HUDEP-2 (cell line): Measurements from ENCODE around the gene ARHGEF12.

ENCODE experiments used
- DNase-seq, 76 experiments: peaks; one replicate each; lab custom pipeline; 2025; ENCODE audit not compliant: unreplicated experiment in 76 of 76; lab: John Stamatoyannopoulos, UW

ARHGEF12 gene

GRCh38 chr11:120513436-120514315, 177.5 kb downstream of the ARHGEF12 start:
- no peak for DNase-seq

- no peak for DNase-seq
These were observed 178.4 kb downstream of the ARHGEF12 start for GRCh38 chr11:120514541-120515121.

- DNase-seq, result no peak
These were observed 179.0 kb downstream of the ARHGEF12 start for GRCh38 chr11:120515186-120515723.

GRCh38 chr11:120516461-120517389, 180.5 kb downstream of the ARHGEF12 start:
- no peak for DNase-seq

GRCh38 chr11:120517390-120517761, 181.2 kb downstream of the ARHGEF12 start:
- no peak for DNase-seq

GRCh38 chr11:120517801-120518291, 181.6 kb downstream of the ARHGEF12 start:
- no peak for DNase-seq

DNA sequence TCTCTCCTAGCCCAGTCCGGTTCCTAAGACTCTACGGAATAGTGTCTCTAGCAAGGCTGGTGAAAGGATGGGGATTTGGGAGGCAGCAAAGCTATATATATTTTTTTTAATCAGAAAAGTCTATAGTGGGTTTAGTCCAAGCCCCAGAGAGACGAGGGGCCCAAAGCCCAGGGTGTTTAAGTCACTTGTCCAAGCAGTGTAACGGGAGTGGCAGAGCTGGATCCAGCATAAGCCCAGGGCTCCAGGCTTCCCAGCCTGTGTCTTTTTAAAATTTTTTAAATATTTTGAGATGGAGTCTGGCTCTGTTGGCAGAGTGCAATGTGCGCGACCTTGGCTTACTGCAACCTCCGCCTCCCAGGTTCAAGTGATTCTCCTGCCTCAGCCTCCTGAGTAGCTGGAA, 182.1 kb downstream of the ARHGEF12 start:
- DNase-seq, result no peak

DNA sequence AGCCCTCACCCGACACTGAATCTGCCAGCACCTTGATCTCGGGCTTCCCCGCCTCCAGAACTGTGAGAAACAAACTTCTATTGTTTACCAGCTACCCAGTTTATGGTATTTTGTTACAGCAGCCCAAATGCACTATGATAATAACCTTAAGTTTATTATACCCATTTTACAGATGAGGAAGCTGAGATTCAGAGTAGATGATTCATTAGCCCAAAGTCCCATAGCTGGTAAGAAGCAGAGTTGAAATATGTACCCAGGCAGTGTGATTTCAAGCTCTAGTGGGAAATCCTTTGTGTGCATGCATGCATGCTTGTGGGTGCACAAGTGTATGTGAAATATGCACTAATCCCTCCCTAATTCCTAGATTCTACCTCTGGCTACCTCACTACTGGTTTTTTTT, 183.3 kb downstream of the ARHGEF12 start:
- no peak for DNase-seq

GRCh38 chr11:120520091-120520822, 184.0 kb downstream of the ARHGEF12 start:
- no peak for DNase-seq

- DNase-seq, result no peak
These were observed 185.0 kb downstream of the ARHGEF12 start for GRCh38 chr11:120521176-120521575.

- no peak for DNase-seq
These were observed 185.8 kb downstream of the ARHGEF12 start for GRCh38 chr11:120522021-120522420.

DNA sequence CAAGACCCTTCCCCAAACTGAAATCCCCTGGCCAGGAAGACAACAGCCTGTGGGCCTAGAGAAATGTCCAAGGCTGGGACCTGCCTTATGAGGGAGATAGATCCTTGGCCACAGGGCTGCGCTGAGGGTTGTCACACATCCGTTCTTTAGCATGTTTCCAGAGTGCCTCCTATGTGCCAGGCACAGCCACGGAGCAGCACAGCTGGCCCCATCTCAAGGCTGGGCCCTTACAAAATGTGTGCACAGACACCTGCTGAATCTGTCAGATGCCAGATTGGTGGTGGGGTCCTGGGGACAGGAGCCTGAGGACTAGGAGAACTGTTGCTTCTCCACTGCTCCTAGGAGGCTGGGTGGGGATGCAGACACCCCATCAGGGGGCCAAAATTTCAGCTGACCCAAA, 186.5 kb downstream of the ARHGEF12 start:
- no peak for DNase-seq

GRCh38 chr11:120523196-120523595, 187.0 kb downstream of the ARHGEF12 start:
- no peak for DNase-seq

DNA sequence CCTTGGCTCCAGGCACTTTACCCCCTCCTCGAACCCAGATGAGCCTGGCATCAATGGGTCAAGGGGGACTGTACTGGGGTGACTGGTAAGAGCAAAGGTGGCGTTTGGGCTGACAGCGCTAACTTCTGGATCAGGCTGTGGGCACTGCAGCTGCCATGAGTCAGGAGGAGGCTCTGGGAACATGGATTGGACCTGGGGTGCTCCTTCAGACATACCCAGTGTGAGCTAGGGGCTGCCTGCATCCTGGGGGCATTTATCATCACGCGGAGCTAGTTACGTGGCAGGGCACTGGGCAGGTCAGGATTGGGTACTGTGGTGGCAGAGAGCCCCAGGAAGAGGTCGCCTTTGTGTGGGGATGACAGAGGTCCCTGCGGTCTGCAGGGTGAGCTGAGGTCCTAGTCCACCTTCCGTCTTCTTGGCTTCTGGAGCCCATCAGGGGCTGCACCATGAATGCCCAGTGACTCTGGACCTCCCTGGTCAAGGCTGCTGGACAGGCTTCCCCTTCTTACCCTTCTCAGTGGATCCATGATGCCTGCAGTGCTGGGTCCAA, 188.4 kb downstream of the ARHGEF12 start:
- DNase-seq, result no peak

DNA sequence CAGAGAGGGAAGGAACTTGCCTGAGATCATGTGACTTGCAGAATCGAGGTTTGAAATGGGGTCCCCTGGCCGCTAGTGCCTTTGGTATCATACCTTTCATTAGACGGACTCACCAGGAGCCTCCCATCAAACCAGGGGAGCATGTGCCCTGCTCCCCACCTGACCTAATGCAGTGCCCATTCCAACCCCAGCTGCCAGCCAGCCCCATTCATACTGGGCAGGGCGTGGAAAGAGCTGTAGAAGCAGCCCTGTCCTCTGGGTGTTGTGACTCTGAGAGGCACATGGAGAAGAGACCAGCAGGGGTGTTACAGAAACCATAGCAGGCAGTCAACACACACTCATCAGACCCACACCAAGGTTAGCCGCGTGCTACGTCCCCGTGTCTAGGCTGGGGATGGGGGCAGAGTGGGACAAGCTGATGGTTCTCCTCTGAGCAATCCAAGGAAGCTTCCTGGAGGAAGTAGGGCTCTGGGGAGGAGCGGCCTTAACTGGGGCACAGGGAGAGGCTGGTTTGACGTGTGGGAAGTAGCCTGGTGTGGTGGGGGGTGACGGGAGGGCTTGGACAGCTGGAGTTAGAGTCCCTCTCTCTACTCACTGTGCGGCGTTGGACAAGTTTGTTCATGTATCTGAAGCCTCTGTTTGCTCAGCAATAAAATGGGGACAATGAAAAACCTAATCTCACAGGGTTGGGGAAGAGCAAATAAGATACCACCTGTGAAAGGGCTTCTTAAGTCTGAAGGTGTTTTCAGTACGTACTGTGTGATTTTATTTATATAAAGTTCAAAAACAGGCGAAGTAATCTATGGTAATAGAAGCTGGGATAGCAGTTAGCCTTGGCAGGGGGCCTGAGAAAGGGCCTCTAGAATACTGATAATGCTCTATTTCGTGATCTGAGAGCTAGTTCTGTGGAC, 189.3 kb downstream of the ARHGEF12 start:
- no peak for DNase-seq

- no peak for DNase-seq
These were observed 190.0 kb downstream of the ARHGEF12 start for GRCh38 chr11:120526241-120526640.

GRCh38 chr11:120527111-120527761, 191.0 kb downstream of the ARHGEF12 start:
- no peak for DNase-seq

GRCh38 chr11:120528749-120529148, 192.5 kb downstream of the ARHGEF12 start:
- no peak for DNase-seq
